ENCODE data around the gene SSBP3.

GRCh38 chr1:54265126-54265525 is 141.1 kb downstream of the SSBP3 start:
- TF ChIP-seq CTCF (IDR thresholded peaks at IDR 0.05) (no peak), POLR2A (IDR thresholded peaks at IDR 0.05) (no peak)

Data from tibial nerve (tissue), 3 donors.